ENCODE data around the gene HMX1.

GRCh38 chr4:8896071-8896470 is 24.4 kb upstream of the HMX1 start:
- TF ChIP-seq USF2 (IDR thresholded peaks at IDR 0.05; ENCODE audit: borderline replicate concordance, low read depth, low read length) (no peak), MAX (IDR thresholded peaks at IDR 0.05; ENCODE audit: low read depth) (no peak), MEF2A (IDR thresholded peaks at IDR 0.05; ENCODE audit: borderline replicate concordance, low read depth) (no peak), RCOR1 (IDR thresholded peaks at IDR 0.05; ENCODE audit: low read length) (no peak), RFX5 (IDR thresholded peaks at IDR 0.05; ENCODE audit: low read length) (no peak)
- TF ChIP-seq, protein P1, sequence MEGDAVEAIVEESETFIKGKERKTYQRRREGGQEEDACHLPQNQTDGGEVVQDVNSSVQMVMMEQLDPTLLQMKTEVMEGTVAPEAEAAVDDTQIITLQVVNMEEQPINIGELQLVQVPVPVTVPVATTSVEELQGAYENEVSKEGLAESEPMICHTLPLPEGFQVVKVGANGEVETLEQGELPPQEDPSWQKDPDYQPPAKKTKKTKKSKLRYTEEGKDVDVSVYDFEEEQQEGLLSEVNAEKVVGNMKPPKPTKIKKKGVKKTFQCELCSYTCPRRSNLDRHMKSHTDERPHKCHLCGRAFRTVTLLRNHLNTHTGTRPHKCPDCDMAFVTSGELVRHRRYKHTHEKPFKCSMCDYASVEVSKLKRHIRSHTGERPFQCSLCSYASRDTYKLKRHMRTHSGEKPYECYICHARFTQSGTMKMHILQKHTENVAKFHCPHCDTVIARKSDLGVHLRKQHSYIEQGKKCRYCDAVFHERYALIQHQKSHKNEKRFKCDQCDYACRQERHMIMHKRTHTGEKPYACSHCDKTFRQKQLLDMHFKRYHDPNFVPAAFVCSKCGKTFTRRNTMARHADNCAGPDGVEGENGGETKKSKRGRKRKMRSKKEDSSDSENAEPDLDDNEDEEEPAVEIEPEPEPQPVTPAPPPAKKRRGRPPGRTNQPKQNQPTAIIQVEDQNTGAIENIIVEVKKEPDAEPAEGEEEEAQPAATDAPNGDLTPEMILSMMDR (IDR thresholded peaks at IDR 0.05), result no peak

Measured in SK-N-SH (cell line).